ENCODE data around the gene HEMK1. TPM values are rescaled to one million over a fixed set of nuclear protein-coding genes. Genes with fewer than 3 reads are reported as not detected.

Gene HEMK1
- polyA plus RNA-seq, 2 of the 4 experiments (the other 2 are of a cell fraction): 4.3 to 4.7 TPM

GRCh38 chr3:50620820-50621219 is 51.5 kb downstream of the HEMK1 start (continued):
- TF ChIP-seq REST (IDR thresholded peaks at IDR 0.05) (no peak), MAFK (IDR thresholded peaks at IDR 0.05; ENCODE audit: partially characterized antibody) (no peak), HDAC2 (IDR thresholded peaks at IDR 0.05) (no peak), CTCF (IDR thresholded peaks at IDR 0.05) (no peak)

GRCh38 chr3:50622881-50623280 is 53.6 kb downstream of the HEMK1 start:
- CTCF ChIA-PET: interaction anchor here (0.7 to 2.0 kb wide), 4 partner anchors 20 to 767 kb away, joined by 3 to 5 read pairs (median 4); no protein-coding TSS in a partner anchor
- POLR2A ChIA-PET: no interaction called here
- H3K4me3 ChIP-seq: no peak overlapping the region

GRCh38 chr3:50623840-50624474 is 54.6 kb downstream of the HEMK1 start:
- peaks cover 19% of the 10 kb centered on the region for H3K4me1 ChIP-seq
- no peaks in the 10 kb centered on the region for H3K9me3 ChIP-seq
- ChIA-PET POLR2A (no interaction called here), CTCF (interaction anchor here (0.7 to 1.6 kb wide), 5 partner anchors 8 to 765 kb away, joined by 3 to 7 read pairs (median 3); no protein-coding TSS in a partner anchor)
- ATAC-seq: no peak
- no peak overlapping the region for H3K27ac ChIP-seq
- no peak for TF ChIP-seq HMGXB4 (CRISPR knock-in tag; IDR thresholded peaks at IDR 0.05; ENCODE audit: borderline replicate concordance)
- TF ChIP-seq MAZ (IDR thresholded peaks at IDR 0.05; ENCODE audit: borderline replicate concordance, low read depth, low read length): no peak
- TF ChIP-seq POLR2AphosphoS2 (conservative IDR thresholded peaks at IDR 0.05; ENCODE audit: low read length): no peak
- TF ChIP-seq NFE2L2 (conservative IDR thresholded peaks at IDR 0.05; ENCODE audit: low read length): no peak
- no peak for TF ChIP-seq RNF2 (IDR thresholded peaks at IDR 0.05; ENCODE audit: borderline replicate concordance, low read depth)
- no peak for TF ChIP-seq RARB (CRISPR knock-in tag; IDR thresholded peaks at IDR 0.05)
- no peak for TF ChIP-seq CBX8 (IDR thresholded peaks at IDR 0.05)
- no peak for TF ChIP-seq CBX2 (IDR thresholded peaks at IDR 0.05; ENCODE audit: borderline replicate concordance, low read depth)
- TF ChIP-seq RCOR1 (IDR thresholded peaks at IDR 0.05; ENCODE audit: low read depth, low read length): no peak
- TF ChIP-seq FOSL2 (IDR thresholded peaks at IDR 0.05): no peak
- TF ChIP-seq FOSL2 (CRISPR knock-in tag; IDR thresholded peaks at IDR 0.05): no peak
- FAIRE-seq: no peak
- H3K4me3 ChIP-seq: no peak overlapping the region
- DNase-seq (ENCODE audit: low read depth in 1 of 2, low spot score in 1 of 2): no peak
- no peak overlapping the region for H3K4me2 ChIP-seq
- 71% methylated on average over 6 of the region's 6 CpGs for WGBS (ENCODE audit: missing lambda C conversion rate)

More at GRCh38 chr3:50622881-50623280, 53.6 kb downstream of the HEMK1 start:
- 91% methylated on average over 3 of the region's 3 CpGs for WGBS (ENCODE audit: missing lambda C conversion rate)
- DNase-seq (ENCODE audit: low read depth in 1 of 2, low spot score in 1 of 2) (no peak), FAIRE-seq (no peak), ATAC-seq (no peak)
- H3K27ac ChIP-seq: no peak overlapping the region
- H3K4me2 ChIP-seq: no peak overlapping the region
- no peaks in the 10 kb centered on the region for H3K9me3 ChIP-seq
- TF ChIP-seq BCL3 (IDR thresholded peaks at IDR 0.05) (no peak), EP300 (IDR thresholded peaks at IDR 0.05) (no peak), HMGXB4 (CRISPR knock-in tag; IDR thresholded peaks at IDR 0.05; ENCODE audit: borderline replicate concordance) (no peak), BHLHE40 (IDR thresholded peaks at IDR 0.05; ENCODE audit: low read depth, low read length) (no peak), CBX8 (IDR thresholded peaks at IDR 0.05) (no peak), ZSCAN20 (CRISPR knock-in tag; IDR thresholded peaks at IDR 0.05) (no peak), ZC3H11A (IDR thresholded peaks at IDR 0.05) (no peak), FOSL2 (IDR thresholded peaks at IDR 0.05) (no peak), FOSL2 (CRISPR knock-in tag; IDR thresholded peaks at IDR 0.05) (no peak), EHMT2 (IDR thresholded peaks at IDR 0.05; ENCODE audit: low read depth) (no peak), CEBPB (IDR thresholded peaks at IDR 0.05) (no peak)
- peaks cover 19% of the 10 kb centered on the region for H3K4me1 ChIP-seq
